SK-N-SH treated with all-trans-retinoic acid at 6 μM for 48 hours (cell line): ENCODE measurements around the gene TMEM244.

Source experiments
- ZNF565 ChIP-seq: fragments of 450-650 bp; formaldehyde crosslinking; conservative IDR thresholded peaks from 2 replicates; pipeline ENCODE4 v1.5.0; 2020; ENCODE audit warnings: low read depth, mild to moderate bottlenecking, moderate library complexity
- ZNF70 ChIP-seq: fragments of 450-650 bp; formaldehyde crosslinking; IDR thresholded peaks from 2 replicates; pipeline ENCODE4 v1.5.0; 2020; ENCODE audit warnings: mild to moderate bottlenecking, moderate library complexity

DNA sequence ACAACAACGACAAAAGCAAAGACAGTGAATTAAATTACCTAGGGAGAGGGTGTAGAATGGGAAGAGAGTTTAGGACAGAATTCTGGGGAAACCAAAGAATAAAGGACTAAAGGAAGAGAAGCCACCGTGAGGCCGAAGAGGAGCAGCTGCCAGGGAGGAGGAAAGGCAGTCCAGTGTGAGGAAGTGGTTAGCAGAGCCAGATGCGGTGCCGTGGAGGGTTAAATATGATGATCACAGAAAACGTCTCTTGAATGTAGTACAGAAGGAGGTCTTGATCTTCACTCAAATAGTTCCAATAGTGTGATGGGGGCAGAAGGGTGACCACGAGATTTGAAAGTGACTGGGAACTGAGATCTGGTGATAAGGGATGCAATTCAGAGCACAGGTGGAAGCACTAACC is 67.7 kb downstream of the TMEM244 start:
- TF ChIP-seq ZNF565 (no peak), ZNF70 (CRISPR knock-in tag) (no peak)
